ENCODE results near the gene GRHL1.

DNA sequence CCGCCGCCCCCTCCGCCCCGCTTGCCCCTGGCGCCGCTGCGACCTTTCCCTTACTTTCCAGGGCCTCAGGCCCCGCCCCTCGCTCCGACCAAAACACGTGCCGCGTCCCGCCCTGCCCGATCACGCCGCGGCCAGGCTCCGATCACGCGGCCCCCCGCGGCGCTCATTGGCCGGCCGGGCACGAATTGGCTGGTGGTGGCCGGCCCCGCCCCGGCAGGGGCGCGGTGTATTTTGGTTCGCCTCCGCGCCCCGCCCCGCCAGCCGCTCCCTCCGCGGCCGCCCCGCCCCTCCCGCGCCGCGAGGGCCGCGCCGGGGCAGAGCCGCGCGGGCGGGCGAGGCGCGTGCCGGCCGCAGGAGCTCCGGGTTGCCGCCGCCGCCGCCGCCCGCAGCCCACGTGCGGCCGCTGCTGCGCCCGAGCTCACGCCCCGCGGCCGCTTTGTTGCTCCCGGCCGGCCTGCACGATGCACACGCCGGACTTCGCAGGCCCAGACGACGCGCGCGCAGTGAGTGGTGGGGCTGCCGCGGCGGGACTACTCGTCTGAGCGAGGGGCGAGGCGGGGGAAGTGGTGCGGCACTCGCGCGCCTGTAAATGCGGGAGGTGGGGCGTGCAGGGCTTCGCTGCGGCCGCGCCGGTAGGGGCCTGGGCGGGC, 91.9 kb downstream of the GRHL1 start, which contains the start of gene KLF11:
- TF ChIP-seq, protein P1, sequence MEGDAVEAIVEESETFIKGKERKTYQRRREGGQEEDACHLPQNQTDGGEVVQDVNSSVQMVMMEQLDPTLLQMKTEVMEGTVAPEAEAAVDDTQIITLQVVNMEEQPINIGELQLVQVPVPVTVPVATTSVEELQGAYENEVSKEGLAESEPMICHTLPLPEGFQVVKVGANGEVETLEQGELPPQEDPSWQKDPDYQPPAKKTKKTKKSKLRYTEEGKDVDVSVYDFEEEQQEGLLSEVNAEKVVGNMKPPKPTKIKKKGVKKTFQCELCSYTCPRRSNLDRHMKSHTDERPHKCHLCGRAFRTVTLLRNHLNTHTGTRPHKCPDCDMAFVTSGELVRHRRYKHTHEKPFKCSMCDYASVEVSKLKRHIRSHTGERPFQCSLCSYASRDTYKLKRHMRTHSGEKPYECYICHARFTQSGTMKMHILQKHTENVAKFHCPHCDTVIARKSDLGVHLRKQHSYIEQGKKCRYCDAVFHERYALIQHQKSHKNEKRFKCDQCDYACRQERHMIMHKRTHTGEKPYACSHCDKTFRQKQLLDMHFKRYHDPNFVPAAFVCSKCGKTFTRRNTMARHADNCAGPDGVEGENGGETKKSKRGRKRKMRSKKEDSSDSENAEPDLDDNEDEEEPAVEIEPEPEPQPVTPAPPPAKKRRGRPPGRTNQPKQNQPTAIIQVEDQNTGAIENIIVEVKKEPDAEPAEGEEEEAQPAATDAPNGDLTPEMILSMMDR (IDR thresholded peaks at IDR 0.05; ENCODE audit: insufficient read depth, low read length, poor library complexity, severe bottlenecking) = no peak
- no peak for TF ChIP-seq EZH2phosphoT487 (conservative IDR thresholded peaks at IDR 0.05; ENCODE audit: low read length)

Measured in SU-DHL-6 (cell line).